HG02885 (cell line): ENCODE results near the gene TCF4.

Experiments
- ATAC-seq: cut with Tn5 transposase; IDR thresholded peaks from one replicate; pipeline ENCODE4 v1.9.1; 2021; ENCODE audit warnings: mild to moderate bottlenecking; ENCODE audit not compliant: unreplicated experiment, poor library complexity

Gene TCF4

DNA sequence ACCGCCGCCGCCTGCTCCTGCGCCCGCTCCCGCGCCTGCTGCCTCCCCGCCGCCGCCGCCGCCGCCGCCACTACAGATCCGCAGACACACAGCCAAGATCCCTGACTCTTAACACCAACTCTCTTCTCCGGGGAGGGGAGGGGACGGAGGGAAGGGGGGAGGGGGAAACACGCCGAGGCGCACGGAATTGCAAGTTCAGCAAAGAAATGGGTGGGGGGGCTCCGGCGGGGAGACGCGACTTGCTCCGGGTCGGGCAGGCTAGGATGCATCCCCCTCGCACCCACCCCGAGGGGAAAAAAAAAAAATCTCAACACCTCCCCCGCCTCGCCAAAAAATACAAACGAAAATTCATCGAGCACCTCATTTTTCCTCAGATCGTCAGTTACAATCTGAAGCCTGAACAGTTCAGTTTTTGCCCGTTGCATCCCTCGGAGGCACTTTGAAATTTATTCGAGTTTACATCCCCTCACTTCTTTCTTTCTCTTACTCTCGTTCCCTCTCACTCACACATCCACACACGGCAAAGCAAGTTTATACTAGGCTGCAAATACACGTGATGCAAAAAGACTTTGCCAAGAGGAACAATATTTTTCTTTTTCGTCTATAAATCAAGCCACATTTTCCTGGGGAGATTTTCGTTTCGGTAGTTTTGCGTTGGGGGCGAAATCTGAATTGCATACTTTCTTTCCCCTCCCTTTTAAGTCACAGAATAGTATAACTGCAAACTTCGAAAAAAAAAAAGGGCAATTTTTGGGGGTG lies at the start of gene TCF4:
TCF4 (minus strand) TSS at position 82 of the 759 bp plus-strand sequence. CDS start 1,076 bp downstream, outside the sequence.
- ATAC-seq: no peak

DNA sequence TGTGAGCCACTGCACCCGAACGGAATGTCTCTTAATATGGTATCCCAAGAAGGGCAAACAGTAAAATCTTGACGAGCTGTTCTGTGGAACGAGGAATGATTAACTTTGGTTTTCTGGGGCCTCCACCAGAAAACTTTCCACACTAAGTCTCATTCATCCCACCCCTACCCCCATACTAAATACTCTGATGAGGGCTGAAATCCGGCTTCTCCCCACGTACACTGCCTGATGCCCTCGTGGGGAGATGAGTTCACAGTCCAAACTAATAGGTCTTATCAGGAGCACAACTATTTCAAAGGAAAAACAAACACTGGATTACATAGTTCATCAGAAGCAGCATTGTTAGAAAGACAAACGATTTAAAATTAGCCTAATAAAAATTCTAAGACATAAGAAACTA lies 49.2 kb upstream of the TCF4 start:
- no peak for ATAC-seq

DNA sequence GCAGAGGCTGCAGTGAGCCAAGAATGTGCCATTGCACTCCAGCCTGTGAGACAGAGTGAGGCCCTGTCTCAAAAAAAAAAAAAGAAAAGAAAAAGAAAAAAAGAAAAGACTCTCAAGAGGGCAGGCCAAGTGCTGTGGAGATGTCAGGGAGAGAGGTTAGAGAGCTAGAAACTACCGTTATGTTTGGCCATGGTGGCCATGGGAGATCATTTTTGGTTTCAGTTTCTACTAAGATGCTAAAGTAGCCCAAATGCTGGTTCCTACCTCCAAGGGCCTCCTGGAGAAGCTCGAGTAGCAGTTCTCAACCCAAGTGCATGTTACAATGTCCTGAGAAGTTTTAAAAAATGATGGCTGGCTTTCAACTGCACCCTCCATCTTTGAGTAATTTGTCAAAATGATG lies 47.4 kb upstream of the TCF4 start:
- ATAC-seq: no peak

DNA sequence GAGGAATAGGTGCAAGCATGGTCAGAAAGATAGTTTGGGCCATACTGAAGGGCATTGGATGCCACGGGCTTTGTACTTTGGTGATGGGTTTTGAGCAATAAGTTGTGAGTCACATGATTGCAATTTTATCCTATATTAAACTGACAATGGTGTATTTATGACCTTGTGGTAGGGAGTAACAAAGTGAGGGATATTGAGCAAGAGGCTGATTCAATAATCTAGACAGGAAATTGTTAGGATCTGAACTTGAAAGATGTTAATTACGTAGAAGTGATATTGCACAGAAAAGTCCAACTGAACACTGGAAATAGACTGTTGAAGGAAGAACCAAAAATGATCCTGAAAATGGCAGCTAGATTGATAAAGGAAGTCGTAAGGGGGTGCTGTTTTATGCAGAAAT lies 46.6 kb upstream of the TCF4 start:
- no peak for ATAC-seq

DNA sequence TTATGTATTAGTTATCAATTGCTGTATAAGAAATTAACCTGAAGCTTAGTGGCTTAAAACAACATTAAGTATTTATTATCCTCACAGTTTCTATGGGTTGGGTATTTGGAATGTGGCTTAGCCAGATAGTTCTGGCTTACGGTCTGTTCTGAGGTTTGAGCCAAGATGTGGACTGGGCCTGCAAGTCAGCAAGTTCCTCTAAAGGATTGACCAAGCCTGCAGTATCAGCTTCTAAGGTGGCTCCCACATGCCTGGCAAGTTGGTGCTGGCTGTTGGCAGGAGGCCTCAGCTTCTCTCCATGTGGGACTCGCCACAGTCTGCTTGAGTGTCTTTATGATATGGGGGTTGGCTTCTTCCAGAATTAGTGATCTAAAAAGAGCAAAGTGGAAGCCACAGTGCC lies 45.0 kb upstream of the TCF4 start:
- no peak for ATAC-seq

DNA sequence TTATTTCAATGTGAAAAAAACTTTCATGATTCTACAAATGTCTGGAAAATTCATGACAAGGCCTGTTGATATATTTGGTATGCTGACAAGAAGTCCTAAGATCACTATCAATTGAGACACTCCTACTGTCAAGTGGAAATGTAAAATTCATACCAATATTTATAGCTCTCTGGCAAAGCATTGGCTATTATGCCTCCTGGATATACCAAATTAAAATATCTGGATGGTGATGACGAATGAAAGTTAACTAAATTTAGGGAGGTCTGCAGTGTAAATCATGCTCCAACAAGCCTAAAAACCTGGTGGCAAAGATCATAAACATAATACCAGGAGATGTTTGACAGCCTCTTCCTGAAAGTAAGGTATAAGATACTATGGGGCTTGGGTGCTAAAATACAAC lies 41.1 kb upstream of the TCF4 start:
- no peak for ATAC-seq

DNA sequence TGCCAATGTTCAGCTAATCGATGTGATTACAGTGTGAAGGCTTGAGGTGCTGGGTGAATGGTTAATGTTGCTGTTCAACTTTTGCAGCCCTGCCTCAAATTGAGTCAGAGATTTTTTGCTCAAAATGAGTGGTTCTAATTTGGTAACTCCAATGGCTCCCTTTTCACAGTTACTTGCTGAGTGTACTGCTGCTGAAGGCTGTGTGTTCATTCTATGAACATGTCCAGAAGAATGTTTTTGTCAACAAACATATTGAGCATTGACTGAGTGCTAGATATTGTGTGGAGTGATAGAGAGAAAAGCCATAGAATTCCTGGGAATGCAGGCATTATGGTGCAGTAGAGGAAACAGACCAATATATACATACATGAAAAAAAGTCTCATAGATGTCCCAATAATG lies 39.0 kb upstream of the TCF4 start:
- ATAC-seq: no peak

DNA sequence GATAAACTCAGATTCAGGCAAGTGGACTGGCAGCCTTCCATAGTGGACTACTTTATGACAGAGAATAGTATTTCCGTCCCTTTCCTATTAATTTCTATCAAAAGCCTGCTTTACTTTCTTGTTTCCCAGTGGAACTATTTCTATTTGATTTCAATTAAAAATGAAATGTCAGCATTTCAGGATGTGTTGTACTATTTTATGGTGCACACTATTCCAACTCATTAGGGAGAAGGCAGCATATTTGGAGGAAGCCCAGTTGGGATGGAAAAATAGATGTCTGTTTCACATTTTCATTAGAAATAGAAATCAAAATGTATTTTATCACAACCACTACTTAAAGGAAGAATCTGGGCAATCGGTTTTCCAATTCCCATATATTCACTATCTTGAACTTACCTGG lies 37.9 kb upstream of the TCF4 start:
- ATAC-seq: no peak

DNA sequence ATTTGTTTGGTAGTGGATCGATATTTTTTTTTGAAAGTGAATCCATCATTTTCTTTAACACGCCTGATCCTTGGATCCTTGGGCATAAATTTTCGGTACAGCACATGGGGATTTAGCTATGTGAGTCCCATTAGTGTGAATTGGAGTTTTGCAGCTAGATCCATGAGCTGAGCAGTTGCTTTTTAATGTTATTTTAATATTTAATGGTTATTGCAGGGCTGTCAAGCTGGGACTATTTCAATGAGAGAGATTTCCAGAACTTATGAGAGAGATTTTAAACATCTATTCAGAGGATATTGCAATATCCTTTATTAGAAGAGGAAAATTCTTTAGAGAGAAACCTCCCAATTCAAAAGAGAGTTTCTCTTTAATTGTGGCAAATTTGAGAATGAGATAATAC lies 35.6 kb upstream of the TCF4 start:
- no peak for ATAC-seq

DNA sequence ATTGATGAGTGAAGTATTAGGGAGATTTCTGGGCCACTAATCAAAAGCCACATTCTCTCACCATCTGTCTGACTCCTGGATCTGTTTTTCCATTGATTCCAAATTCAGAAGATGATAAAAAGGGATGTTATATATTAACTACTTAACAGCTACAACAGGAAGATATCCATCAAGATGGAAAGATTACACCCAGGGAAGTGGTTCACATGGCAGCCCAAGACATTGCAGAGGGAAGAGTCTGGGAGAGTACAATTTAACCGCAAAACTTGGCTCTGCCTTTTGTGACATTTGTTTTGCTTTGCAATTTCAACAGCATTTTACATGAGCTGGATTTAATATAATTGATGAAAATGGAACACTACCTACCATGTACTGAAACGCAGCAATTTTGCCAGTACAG lies 22.5 kb upstream of the TCF4 start:
- ATAC-seq: no peak

DNA sequence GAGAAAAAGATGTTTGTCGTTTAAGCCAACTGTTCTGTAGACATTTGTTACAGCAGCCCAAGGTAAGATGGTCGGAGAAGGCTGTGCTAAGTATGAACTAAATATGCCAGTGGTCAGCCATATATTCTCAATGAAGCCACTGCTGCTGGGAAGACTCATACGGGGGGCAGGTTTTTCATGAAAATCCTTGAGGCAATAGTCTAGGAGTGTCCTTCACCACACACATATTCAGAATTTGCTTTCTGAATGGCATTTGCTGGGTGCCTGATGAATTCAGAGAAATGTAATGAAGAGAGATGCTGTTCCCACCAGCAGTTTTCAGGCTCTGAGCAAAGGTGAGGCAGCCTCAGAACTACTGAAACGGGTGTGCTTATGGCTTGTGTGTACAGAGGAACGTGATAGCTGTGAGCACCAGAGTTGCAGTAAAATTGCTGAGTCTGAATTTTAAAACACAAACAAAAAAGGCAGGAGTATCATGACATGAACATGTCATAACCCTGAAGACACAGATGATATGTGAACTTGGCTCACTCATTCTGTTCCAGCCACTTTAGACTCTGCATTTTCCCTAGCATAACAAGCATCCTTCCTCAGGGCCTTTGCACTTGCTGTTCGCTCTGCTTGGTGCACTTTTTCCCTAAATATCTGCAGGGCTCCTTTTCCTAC lies 21.3 kb upstream of the TCF4 start:
- ATAC-seq: no peak

DNA sequence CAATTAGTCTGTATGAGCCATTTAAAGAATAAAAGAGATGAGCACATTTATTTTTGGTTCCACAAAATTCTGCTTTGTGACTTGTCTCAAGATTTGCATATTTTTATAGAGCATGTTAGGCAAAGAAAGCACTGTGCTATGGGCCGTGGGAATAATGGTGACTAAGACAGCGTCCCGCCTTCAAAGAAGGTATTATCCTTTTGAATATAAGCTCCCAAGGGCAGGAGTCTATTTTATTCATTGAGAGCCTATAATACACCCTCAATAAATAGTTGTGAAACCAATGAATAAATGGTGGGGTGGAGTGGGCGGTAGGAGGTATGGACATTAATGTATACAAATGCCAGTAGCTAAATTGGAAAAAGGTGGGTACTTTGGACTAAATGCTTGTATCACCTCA lies 20.5 kb upstream of the TCF4 start:
- no peak for ATAC-seq

DNA sequence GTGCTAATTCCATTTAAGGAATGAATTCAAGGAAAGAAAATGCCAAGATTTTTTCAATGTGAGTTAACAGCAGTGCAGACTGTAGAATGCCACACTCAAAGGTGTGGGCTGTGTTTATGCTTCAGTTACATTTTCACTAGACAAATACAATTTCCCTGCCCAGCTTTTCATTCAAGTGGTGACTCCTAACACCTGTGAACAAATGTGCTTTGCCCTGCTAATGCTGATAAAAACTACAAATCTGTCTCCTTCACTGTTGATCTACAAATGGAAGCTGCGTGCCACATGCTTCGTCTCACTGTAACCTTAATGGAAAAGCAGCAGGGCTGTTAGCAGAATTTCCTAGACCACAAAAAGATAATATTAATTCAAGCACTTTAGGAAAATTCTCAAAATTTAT lies 19.8 kb upstream of the TCF4 start:
- no peak for ATAC-seq

DNA sequence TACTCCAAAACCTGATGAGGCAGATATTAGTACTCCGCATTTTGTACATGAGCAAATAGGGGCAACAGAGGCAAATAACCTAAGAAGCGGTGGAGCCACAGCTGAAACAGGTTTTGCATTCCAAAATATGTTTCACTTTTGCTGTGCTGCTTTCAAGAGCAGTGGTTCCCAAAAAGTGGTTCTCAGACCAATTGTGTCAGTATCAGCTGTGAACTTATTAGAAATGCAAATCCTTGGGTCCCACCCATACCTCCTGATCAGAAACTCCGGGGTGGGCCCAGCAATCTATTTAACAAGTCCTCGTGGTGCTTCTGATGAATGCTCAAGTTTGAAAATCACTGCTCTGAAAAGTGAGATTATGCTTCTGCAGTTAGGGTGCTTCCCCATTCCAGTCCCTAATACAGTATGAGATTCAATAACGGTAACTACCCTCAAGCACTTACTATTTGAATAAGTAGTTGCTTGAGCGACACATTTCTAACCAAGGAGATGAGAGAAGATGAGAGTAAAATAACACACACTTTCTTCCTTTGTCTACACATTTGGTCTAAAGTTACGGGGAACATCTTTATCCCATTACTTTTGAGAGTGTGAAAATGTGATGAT lies 17.8 kb upstream of the TCF4 start:
- ATAC-seq: peak; percentile 65

DNA sequence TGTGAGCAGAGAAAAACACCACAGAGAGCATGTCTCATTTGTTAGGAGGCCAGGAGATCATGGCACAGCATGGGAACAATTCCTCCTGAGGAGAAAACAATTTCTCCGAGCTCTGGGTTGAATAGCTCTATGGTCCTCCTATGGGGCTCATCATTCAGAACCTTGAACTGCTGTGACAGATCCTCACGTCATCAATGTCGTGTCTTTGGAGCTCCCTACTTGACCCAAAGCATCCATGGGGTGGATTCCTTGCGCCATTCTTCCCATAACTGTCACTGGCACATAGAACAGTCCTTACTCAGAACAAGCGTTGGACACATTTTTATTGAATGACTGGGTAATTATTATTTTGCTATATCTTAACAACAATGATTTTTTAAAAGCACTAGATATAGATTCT lies 15.8 kb upstream of the TCF4 start:
- ATAC-seq: no peak

DNA sequence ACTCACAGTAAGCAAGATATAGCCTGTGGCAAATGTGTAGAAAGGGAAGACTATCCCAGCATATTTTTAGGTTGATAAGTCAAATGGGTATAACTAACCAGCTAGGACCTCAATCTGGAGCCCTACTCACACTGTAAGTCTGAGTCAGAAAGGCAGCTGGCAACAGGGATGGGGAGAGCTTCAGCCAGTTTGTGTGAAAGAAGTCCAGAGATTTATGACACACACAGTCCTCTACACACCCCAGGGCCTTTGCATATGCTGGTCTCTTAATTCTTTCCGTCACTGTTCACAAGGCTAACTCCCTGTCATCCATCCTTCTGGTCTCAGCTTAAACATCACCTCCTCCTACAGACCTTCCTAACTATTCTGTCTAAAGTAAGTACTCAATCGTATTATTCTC lies 5.9 kb upstream of the TCF4 start:
- no peak for ATAC-seq

DNA sequence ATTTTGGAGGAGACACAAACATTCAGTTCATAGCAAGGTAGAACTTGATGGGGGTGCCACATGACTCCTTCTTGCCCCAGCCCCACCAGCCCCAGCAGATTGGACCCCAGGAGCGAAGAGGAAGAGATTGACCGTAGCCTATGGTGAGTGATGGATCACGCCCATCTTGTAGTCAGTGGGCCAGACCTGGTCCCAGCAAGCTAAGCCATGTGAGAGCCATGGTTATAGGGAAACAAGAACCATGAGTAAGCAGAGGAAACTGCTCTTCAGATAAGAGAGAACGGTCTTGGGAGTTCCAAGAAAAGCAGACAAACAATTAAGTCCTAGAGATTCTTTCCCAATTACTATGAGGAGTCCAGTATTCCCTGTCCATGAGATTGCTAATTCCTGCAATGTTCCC lies 4.6 kb upstream of the TCF4 start:
- no peak for ATAC-seq

DNA sequence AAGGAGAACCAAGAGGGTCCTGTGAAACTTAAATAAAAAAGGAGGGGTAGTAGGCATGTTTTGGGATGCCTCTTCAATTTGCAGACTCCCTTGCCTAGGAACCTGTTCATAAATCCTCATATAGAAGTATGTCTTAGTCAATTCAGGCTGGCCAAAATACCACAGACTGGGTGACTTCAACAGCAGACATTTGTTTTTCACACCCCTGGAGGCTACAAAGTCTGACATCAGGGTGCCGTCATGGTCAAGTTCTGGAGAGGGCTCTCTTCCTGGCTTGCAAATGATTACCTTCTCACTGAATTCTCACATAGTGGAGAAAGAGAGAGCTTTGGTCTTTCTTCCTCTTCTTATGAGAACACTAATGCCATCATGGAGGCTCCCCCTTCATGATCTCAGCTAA lies 4.1 kb upstream of the TCF4 start:
- no peak for ATAC-seq

DNA sequence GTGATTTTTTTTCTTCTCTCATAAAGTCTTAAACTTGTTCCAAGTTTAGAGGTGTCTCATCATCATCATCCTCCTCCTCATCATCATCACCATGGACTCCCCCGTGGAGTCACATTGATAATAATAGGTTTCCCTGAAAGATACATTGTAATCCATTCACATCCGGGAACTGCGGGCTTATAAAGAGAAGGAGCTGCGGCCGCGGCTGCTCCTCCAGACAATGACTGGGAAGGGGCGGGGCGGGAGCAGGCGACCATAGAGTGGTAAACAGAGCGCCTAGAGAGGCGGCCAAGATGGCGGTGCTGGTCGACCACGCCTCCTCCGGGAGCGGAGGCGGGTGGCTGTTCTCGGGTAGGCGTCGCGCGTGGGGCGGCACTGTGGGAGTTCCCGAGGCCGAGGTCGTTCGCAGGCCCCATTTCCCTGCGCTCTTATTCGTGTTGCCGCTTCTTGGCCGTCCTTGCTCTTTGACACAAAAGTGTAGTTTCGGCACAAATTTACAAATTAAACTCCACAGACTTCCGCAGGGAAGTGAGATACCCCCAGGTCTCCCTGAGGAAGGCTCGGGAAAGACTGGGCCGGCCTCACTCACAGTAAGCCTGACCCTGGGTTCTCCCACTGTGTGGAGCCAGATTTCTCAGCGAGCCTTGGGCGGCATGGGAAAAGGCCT lies 1.8 kb upstream of the TCF4 start:
- peak; percentile 83 for ATAC-seq

DNA sequence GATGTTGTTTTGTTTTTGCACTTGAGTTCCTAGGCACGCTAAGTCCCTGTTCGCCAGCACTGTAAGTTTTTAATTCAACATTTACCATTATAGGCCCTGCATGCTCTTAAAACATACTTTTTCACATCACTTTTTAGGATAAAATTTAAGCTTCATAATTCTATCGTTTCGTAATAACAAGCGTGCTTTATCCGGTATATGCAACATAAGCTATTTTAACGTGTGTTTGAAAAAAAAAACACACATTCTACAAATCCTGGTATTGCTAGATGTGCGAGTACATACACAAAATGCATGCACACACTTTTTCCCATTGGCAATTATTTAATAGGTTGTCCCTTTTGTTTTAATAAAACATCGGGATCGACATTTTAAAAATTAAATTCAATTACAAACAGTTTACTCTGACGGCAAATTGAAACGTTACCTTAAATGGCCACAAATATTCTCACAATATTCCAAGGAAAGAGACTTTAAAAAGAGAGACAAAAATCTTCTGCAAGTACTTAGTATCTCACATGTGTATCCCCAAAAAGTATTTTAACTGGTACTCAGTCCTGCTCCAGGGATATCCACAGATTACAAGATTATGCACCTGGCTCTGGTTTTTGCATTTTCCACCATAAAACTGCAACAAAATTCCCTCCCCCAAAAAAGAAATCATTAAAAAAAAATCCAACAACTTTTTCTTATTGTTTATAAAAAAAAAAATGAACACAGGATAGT lies 1.0 kb upstream of the TCF4 start:
- no peak for ATAC-seq
